OCI-LY7 (cell line): ENCODE data around the gene NDRG2. TPM values are rescaled to one million over a fixed set of nuclear protein-coding genes. Genes with fewer than 3 reads are reported as not detected.
"Not testable (repeated sequence)": the region's sequence is repeated elsewhere in the genome, so short reads cannot be mapped to it uniquely, and the experiment has no call there.

ENCODE experiments used
- BruUV-seq: library from RNA; stranded (reverse); fragments of 400-500 nt; replicated peaks from 2 replicates; lab custom pipeline; 2021; lab: Mats Ljungman, UMichigan
- CTCF ChIA-PET: fragments of 300-600 bp; sonication (Branson Sonifier 250); formaldehyde crosslinking; loops from one replicate; lab custom pipeline; 2022; ENCODE audit warnings: antibody characterized with exemption; ENCODE audit not compliant: unreplicated experiment; lab: Charles Lee
- POLR2A ChIA-PET: fragments of 300-600 bp; sonication (Branson Sonifier 250); formaldehyde crosslinking; loops from one replicate; lab custom pipeline; 2022; ENCODE audit warnings: antibody characterized with exemption; lab: Charles Lee
- DNase-seq: peaks from one replicate; pipeline ENCODE4 v3.0.0-alpha.2; 2015; ENCODE audit warnings: low spot score
- H2AFZ ChIP-seq: fragments of 200-600 bp; sonication (generic), shearing (Covaris generic); 2 replicates; pipeline ENCODE4 v1.6.1; 2014; ENCODE audit warnings: mild to moderate bottlenecking, antibody characterized with exemption, low read length, moderate library complexity
- H3K27ac ChIP-seq: fragments of 200-600 bp; sonication (generic); 2 replicates; pipeline ENCODE4 v1.5.1; 2014; ENCODE audit warnings: mixed run types, low read depth, mild to moderate bottlenecking, moderate library complexity, low read length, inconsistent platforms; ENCODE audit not compliant: poor library complexity, severe bottlenecking
- H3K36me3 ChIP-seq: fragments of 200-600 bp; sonication (generic); 2 replicates; pipeline ENCODE4 v1.6.1; 2014; ENCODE audit warnings: mild to moderate bottlenecking, antibody characterized with exemption, low read length, moderate library complexity, mixed read lengths; ENCODE audit not compliant: insufficient read depth
- H3K4me1 ChIP-seq: fragments of 200-600 bp; sonication (generic); 2 replicates; pipeline ENCODE4 v1.5.1; 2014; ENCODE audit warnings: mild to moderate bottlenecking, low read length; ENCODE audit not compliant: insufficient read depth, poor library complexity, severe bottlenecking
- H3K4me2 ChIP-seq: fragments of 200-600 bp; sonication (generic); 2 replicates; pipeline ENCODE4 v1.6.1; 2014; ENCODE audit warnings: mild to moderate bottlenecking, low read length
- H3K4me3 ChIP-seq: fragments of 200-600 bp; sonication (generic); 2 replicates; pipeline ENCODE4 v1.5.1; 2014; ENCODE audit warnings: mild to moderate bottlenecking, low read depth, low read length; ENCODE audit not compliant: poor library complexity, severe bottlenecking
- H3K79me2 ChIP-seq: fragments of 200-600 bp; sonication (generic); 2 replicates; pipeline ENCODE4 v1.6.1; 2016; ENCODE audit warnings: low read depth, mild to moderate bottlenecking, low read length, moderate library complexity, mixed read lengths; ENCODE audit not compliant: insufficient read depth
- H3K9me2 ChIP-seq: fragments of 200-600 bp; sonication (generic); 2 replicates; pipeline ENCODE4 v1.6.1; 2016; ENCODE audit warnings: mild to moderate bottlenecking, low read length, mixed read lengths; ENCODE audit not compliant: insufficient read depth
- H3K9me3 ChIP-seq: fragments of 200-600 bp; sonication (generic); 2 replicates; pipeline ENCODE4 v1.6.1; 2014; ENCODE audit warnings: mild to moderate bottlenecking, mixed run types, low read length, mixed read lengths
- H4K20me1 ChIP-seq: fragments of 200-600 bp; sonication (generic); 2 replicates; pipeline ENCODE4 v1.6.1; 2014; ENCODE audit warnings: mild to moderate bottlenecking, antibody characterized with exemption, low read length, moderate library complexity, mixed read lengths; ENCODE audit not compliant: insufficient read depth
- CTCF ChIP-seq: fragments of 200-600 bp; sonication (generic); conservative IDR thresholded peaks from 2 replicates; pipeline ENCODE4 v1.5.1; 2014; ENCODE audit warnings: mild to moderate bottlenecking, antibody characterized with exemption, low read length, moderate library complexity, mixed read lengths
- EZH2phosphoT487 ChIP-seq: fragments of 200-600 bp; sonication (generic); IDR thresholded peaks from 2 replicates; pipeline ENCODE4 v1.6.1; 2018; ENCODE audit warnings: low read depth, borderline replicate concordance, mild to moderate bottlenecking, mixed run types, antibody characterized with exemption, low read length, moderate library complexity, mixed read lengths
- intact Hi-C: fragments of 100-400 bp; cut with micrococcal nuclease; formaldehyde crosslinking; loops from one replicate; pipeline ENCODE4 v1.10.0; 2022; ENCODE audit not compliant: unreplicated experiment
- total RNA-seq, 2 experiments: library from RNA; depleted of rRNA in 1 of 2; stranded (reverse); fragments of >200 nt in 1 of 2; shearing (Covaris generic) in 1 of 2; gene quantifications; 2 replicates each; pipeline ENCODE4 v1.2.3, GENCODE V29; 2014 to 2022

Gene NDRG2
- total RNA-seq, 2 experiments from 2014 or later: not detected

- no peaks in the 10 kb centered on the region for H3K79me2 ChIP-seq
- intact Hi-C loops: loop anchor here (2.0 kb wide), 1 partner anchor 25 kb away; no protein-coding TSS in a partner anchor
- no peak for DNase-seq
- no peak overlapping the region for H3K4me3 ChIP-seq
- CTCF ChIA-PET: interaction anchor here (0.5 to 2.8 kb wide), 8 partner anchors 10 to 94 kb away, joined by 3 to 13 read pairs (median 7); partner anchors contain the start of gene ARHGEF40
- H3K9me2 ChIP-seq: no peaks in the 10 kb centered on the region
- H3K27ac ChIP-seq: no peak overlapping the region
- H3K9me3 ChIP-seq: no peaks in the 10 kb centered on the region
- no peaks in the 10 kb centered on the region for H3K36me3 ChIP-seq
- H3K4me2 ChIP-seq: no peak overlapping the region
- POLR2A ChIA-PET: interaction anchor here (0.6 to 2.0 kb wide), 6 partner anchors 10 to 204 kb away, joined by 3 to 14 read pairs (median 4); no protein-coding TSS in a partner anchor
- TF ChIP-seq CTCF (no peak), EZH2phosphoT487 (no peak)
- H3K4me1 ChIP-seq: no peaks in the 10 kb centered on the region
- no peak overlapping the region for H2AFZ ChIP-seq
- no TSS peak for BruUV-seq
- H4K20me1 ChIP-seq: no peaks in the 10 kb centered on the region
Measured at GRCh38 chr14:21015312-21015711, 9.5 kb downstream of the NDRG2 start.

- DNase-seq: peak; percentile 79
- no peaks in the 10 kb centered on the region for H3K9me3 ChIP-seq
- ChIA-PET POLR2A (interaction anchor here (0.5 to 2.0 kb wide), 9 partner anchors 9 to 205 kb away, joined by 3 to 14 read pairs (median 3); partner anchors contain the start of gene RNASE7), CTCF (interaction anchor here (0.8 to 2.8 kb wide), 9 partner anchors 10 to 95 kb away, joined by 3 to 13 read pairs (median 5); partner anchors contain the start of gene ARHGEF40)
- H3K79me2 ChIP-seq: no peaks in the 10 kb centered on the region
- no peaks in the 10 kb centered on the region for H3K4me1 ChIP-seq
- BruUV-seq: no TSS peak
- H3K4me3 ChIP-seq: no peak overlapping the region
- no peak for TF ChIP-seq EZH2phosphoT487
- peak; percentile 98 for TF ChIP-seq CTCF
- intact Hi-C loops: loop anchor here (1.0 to 2.0 kb wide), 3 partner anchors 26 to 90 kb away; no protein-coding TSS in a partner anchor
- no peak overlapping the region for H3K27ac ChIP-seq
- H2AFZ ChIP-seq: no peak overlapping the region
- no peaks in the 10 kb centered on the region for H4K20me1 ChIP-seq
- H3K4me2 ChIP-seq: no peak overlapping the region
- no peaks in the 10 kb centered on the region for H3K36me3 ChIP-seq
- no peaks in the 10 kb centered on the region for H3K9me2 ChIP-seq
Measured at GRCh38 chr14:21014761-21015190, 10.1 kb downstream of the NDRG2 start.

GRCh38 chr14:21011136-21011535 is 13.7 kb downstream of the NDRG2 start:
- Histone ChIP-seq H4K20me1 (no peaks in the 10 kb centered on the region), H3K9me3 (no peaks in the 10 kb centered on the region), H3K9me2 (no peaks in the 10 kb centered on the region), H3K79me2 (no peaks in the 10 kb centered on the region), H3K4me1 (no peaks in the 10 kb centered on the region), H2AFZ (no peak overlapping the region), H3K36me3 (no peaks in the 10 kb centered on the region), H3K4me3 (no peak overlapping the region), H3K27ac (no peak overlapping the region), H3K4me2 (no peak overlapping the region)
- TF ChIP-seq EZH2phosphoT487: no peak
- no peak for TF ChIP-seq CTCF
- ChIA-PET POLR2A (interaction anchor here (0.8 to 1.3 kb wide), 2 partner anchors 20 to 25 kb away, joined by 3 to 4 read pairs; no protein-coding TSS in a partner anchor), CTCF (no interaction called here)
- intact Hi-C loops: no loop called here
- BruUV-seq: no TSS peak
- no peak for DNase-seq

- H3K9me3 ChIP-seq, H4K20me1 ChIP-seq, H2AFZ ChIP-seq, H3K4me2 ChIP-seq, BruUV-seq, POLR2A ChIA-PET, H3K36me3 ChIP-seq, DNase-seq, H3K79me2 ChIP-seq, H3K4me1 ChIP-seq, H3K4me3 ChIP-seq, intact Hi-C loops, CTCF ChIA-PET, H3K9me2 ChIP-seq, H3K27ac ChIP-seq: not testable (repeated sequence)
Measured at GRCh38 chr14:21009721-21010120, 15.1 kb downstream of the NDRG2 start.
